ENCODE measurements around the gene RIMS1.
A peak's percentile ranks its signal among the peaks of the same experiment; 100 is the strongest.

RIMS1 gene, protein sequence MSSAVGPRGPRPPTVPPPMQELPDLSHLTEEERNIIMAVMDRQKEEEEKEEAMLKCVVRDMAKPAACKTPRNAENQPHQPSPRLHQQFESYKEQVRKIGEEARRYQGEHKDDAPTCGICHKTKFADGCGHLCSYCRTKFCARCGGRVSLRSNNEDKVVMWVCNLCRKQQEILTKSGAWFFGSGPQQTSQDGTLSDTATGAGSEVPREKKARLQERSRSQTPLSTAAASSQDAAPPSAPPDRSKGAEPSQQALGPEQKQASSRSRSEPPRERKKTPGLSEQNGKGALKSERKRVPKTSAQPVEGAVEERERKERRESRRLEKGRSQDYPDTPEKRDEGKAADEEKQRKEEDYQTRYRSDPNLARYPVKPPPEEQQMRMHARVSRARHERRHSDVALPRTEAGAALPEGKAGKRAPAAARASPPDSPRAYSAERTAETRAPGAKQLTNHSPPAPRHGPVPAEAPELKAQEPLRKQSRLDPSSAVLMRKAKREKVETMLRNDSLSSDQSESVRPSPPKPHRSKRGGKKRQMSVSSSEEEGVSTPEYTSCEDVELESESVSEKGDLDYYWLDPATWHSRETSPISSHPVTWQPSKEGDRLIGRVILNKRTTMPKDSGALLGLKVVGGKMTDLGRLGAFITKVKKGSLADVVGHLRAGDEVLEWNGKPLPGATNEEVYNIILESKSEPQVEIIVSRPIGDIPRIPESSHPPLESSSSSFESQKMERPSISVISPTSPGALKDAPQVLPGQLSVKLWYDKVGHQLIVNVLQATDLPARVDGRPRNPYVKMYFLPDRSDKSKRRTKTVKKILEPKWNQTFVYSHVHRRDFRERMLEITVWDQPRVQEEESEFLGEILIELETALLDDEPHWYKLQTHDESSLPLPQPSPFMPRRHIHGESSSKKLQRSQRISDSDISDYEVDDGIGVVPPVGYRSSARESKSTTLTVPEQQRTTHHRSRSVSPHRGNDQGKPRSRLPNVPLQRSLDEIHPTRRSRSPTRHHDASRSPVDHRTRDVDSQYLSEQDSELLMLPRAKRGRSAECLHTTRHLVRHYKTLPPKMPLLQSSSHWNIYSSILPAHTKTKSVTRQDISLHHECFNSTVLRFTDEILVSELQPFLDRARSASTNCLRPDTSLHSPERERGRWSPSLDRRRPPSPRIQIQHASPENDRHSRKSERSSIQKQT (N-terminal part only)

GRCh38 chr6:71886184-71887005 lies at the start of gene RIMS1:
Gene RIMS1, plus strand, starts transcription at chr6:71886550. Its CDS starts 474 bp downstream, at chr6:71887024.
- peak in 1 of 2 experiments; percentile 4 for DNase-seq (ENCODE audit: low read depth in 2 of 2)

- no peak for DNase-seq (ENCODE audit: low read depth in 2 of 2)
These were observed 35.1 kb upstream of the RIMS1 start for GRCh38 chr6:71851214-71851613.

- DNase-seq (ENCODE audit: low read depth in 2 of 2), result no peak
These were observed 33.4 kb upstream of the RIMS1 start for GRCh38 chr6:71852948-71853347.

DNA sequence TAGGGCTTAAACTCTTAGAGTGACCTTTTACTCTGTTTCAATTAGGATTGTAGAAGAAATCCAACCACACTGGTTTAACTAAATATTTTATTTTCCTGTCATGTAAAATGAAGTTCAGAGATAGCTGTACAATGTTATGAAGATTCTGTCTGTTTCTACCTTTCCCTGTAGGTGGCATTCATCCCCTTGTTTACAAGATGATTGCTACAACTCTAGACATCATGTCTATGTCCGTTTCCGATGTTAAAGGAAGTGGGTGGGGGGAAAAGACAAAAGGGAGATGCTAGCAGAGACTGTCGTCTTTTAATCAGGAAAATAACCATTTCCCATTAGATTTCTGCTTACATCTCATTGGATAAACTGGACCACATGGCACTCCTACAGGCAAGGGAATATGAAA lies 30.9 kb upstream of the RIMS1 start:
- no peak for DNase-seq (ENCODE audit: low read depth in 2 of 2)

DNA sequence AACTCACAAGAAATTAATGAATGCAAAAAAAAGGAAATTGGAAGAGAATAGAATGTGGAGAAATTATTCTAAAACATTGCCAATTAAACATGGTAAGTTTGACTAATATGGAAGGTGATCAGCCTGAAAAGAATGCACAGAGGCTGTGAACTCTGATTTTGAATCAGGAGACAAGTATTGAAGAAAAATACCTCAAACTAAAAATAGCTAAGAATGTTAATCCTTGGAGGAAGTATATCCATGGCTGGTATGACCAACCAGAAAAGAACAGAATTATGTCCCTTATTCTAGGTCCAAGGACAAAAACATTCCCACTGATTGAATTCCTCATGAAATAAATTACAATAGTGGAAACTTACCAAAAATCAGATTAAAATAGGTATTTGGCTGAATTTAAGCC lies 7.3 kb upstream of the RIMS1 start:
- DNase-seq (ENCODE audit: low read depth in 2 of 2), result peak; percentile 8 to 9

GRCh38 chr6:71887006-71887743 lies 825 bp downstream of the RIMS1 start:
- no peak for DNase-seq (ENCODE audit: low read depth in 2 of 2)

- no peak for DNase-seq (ENCODE audit: low read depth in 2 of 2)
These were observed 1.4 kb downstream of the RIMS1 start for GRCh38 chr6:71887744-71888230.

DNA sequence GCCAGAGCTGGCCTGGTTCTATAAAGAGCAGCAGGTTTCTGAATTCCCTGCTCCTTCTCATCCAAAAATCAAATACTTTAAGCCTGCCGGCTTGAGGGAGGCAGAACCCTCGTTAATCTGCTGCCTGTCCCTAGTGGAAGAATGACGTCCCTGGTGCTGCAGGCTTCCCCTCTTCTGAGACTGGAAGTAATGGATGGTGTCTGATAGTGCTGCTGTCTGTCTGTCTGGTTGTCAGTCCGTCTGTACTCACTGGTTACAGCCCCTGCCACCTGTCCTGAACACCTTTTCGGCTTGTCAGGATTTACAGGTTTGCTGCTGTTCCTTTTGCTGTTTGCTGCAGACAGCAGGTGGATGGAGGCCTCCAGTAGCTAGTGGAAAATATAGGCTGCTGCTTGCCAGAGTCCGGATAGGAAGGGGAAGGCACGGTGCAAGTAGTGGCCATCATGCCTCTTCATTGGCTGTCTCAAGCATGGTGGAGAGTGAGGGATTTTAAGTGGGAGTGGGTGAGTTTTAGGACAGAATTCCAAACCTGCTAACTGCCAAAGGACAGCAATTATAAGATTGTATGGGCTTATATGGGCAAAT lies 2.5 kb downstream of the RIMS1 start:
- no peak for DNase-seq (ENCODE audit: low read depth in 2 of 2)

DNA sequence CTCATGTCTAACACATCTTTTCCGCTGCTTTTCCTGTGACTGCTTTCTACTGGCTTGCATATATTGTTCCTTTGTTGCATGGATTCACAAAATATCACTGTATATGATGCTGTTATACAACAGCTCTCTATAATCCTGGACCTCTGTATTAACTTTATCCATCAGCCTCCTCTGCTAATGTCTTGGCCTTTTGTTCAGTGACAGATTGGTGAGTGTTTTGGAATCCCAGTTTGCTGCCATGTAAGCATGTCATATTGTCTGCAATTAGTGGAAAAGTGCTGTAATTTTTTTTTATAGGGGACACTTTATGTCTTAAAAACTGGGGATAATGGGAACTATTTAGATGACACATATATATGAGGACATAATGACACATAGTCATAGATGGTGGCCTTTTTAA lies 3.0 kb downstream of the RIMS1 start:
- no peak for DNase-seq (ENCODE audit: low read depth in 2 of 2)

- no peak for DNase-seq (ENCODE audit: low read depth in 2 of 2)
These were observed 6.3 kb downstream of the RIMS1 start for GRCh38 chr6:71892641-71893040.

DNA sequence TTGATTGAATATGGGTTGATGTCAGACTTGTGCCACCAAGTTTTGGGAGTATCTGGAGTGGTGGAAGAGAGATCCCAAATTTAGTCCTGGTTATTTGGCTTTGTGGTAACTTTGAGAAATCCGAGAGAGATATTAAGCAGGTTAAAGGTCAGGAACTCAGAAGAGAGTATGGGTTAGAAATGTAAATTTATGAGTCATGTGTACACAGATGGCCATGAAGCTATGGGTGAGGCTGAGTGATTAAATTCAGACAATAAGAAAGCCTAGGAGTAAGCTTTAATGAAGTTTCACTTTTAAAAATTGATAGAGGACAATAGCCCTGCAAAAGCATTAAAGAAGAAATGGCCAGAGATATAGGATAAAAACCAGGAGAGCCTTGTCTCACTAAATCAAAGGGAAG lies 14.3 kb downstream of the RIMS1 start:
- DNase-seq (ENCODE audit: low read depth in 2 of 2), result no peak

GRCh38 chr6:71902261-71902660 lies 15.9 kb downstream of the RIMS1 start:
- no peak for DNase-seq (ENCODE audit: low read depth in 2 of 2)

- no peak for DNase-seq (ENCODE audit: low read depth in 2 of 2)
These were observed 20.5 kb downstream of the RIMS1 start for GRCh38 chr6:71906813-71907212.

DNA sequence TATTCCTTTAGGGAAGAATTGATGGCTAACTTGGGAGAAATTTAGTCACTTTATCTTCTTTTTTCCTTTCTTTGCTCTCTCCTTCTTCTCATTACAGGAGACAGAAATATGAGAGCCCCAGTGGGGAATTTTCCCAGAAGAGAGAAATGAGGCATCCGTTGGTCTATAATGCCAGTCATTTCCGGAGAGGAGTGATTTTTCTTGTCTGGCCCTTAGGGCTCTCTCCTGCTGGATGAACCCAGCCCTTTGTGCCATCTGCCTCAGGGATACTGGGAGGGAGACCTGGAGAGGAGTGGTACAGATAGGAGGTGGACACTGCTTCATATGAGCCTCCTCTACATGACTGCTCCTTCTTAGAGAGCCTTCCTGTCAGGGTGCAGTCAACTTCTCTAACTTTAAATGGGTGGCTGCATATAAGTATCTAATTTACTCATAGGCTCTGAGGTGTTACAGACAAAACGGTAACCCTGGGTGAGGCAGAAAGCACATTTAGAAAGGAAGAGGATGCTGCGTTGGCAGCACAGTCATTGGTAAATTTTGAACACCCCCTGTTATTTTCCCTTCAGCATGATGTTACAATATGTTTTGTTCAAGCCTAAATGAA lies 21.9 kb downstream of the RIMS1 start:
- no peak for DNase-seq (ENCODE audit: low read depth in 2 of 2)

GRCh38 chr6:71913444-71914234 lies 27.3 kb downstream of the RIMS1 start:
- no peak for DNase-seq (ENCODE audit: low read depth in 2 of 2)

DNA sequence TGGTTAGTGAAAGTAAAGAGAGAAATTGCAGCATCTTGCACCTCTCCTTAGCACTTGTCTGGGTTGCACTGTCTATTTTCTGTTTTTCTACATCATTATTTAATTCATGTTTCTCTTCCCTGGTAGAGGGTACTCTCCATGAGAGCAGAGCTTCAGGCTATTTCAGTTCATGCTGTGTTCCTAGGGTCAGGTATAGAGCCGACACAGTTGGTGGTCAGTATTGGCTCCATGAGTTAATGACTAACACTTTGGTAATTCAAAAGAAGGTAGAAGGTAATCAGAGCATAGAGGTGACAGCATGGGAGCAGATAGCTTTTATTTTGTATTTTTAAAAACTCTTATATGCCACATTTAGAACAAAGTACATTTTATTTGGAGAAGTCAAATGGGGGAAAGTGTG lies 42.7 kb downstream of the RIMS1 start:
- no peak for DNase-seq (ENCODE audit: low read depth in 2 of 2)

- no peak for DNase-seq (ENCODE audit: low read depth in 2 of 2)
These were observed 47.5 kb downstream of the RIMS1 start for GRCh38 chr6:71933881-71934280.

DNA sequence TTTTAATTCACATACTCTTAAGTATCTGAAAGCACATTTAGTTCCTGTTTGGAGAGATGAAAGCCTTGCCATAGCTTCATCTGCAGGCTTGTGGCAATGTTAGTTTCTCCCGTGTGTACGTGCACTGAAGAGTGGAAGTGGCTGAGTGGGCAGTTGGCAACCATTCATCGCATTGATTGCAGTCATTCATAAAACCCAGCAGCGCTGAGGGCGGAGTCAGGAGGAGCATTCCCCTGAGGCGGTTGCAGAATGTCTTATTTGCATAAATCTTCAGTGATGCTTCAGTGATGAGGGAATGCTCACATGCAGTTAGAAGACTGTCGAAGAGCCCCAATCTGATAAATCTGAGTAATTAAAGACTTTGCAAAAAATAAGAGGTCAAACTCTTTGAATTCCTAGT lies 79.1 kb downstream of the RIMS1 start:
- no peak for DNase-seq (ENCODE audit: low read depth in 2 of 2)

- DNase-seq (ENCODE audit: low read depth in 2 of 2), result peak; percentile 2 to 3
These were observed 81.1 kb downstream of the RIMS1 start for GRCh38 chr6:71967436-71967835.

Measured in fibroblast of skin of left quadriceps (primary cell).